Mononuclear cell (primary cell): ENCODE measurements around the gene RUNDC3A. TPM values are rescaled to one million over a fixed set of nuclear protein-coding genes. Genes with fewer than 3 reads are reported as not detected.
"Not testable (repeated sequence)": the region's sequence is repeated elsewhere in the genome, so short reads cannot be mapped to it uniquely, and the experiment has no call there.

Experiments
- H3K27me3 ChIP-seq: 2 replicates; pipeline ENCODE4 v1.6.0; 2011; ENCODE audit warnings: low read length, control low read depth; ENCODE audit not compliant: insufficient read depth
- H3K4me1 ChIP-seq: 2 replicates; pipeline ENCODE4 v1.5.1; 2011; ENCODE audit warnings: mild to moderate bottlenecking, low read length, control low read depth; ENCODE audit not compliant: insufficient read depth
- H3K4me3 ChIP-seq: 2 replicates; pipeline ENCODE4 v1.5.1; 2011; ENCODE audit warnings: mild to moderate bottlenecking, low read length, moderate library complexity
- H3K9me3 ChIP-seq: 2 replicates; pipeline ENCODE4 v1.5.1; 2011; ENCODE audit warnings: low read depth, mild to moderate bottlenecking, control low read depth, low read length
- total RNA-seq: library from RNA; depleted of rRNA; stranded (reverse); fragments of >200 nt; gene quantifications from one replicate; pipeline ENCODE4 v1.2.3, GENCODE V29; 2012

RUNDC3A gene
- total RNA-seq, 1 donor, result 0.10 TPM

GRCh38 chr17:44321246-44322120 lies 13.1 kb downstream of the RUNDC3A start:
- no peak overlapping the region for H3K4me3 ChIP-seq
- H3K9me3 ChIP-seq, result no peaks in the 10 kb centered on the region
- H3K27me3 ChIP-seq, result peaks cover 11% of the 10 kb centered on the region
- peaks cover 25% of the 10 kb centered on the region for H3K4me1 ChIP-seq

DNA sequence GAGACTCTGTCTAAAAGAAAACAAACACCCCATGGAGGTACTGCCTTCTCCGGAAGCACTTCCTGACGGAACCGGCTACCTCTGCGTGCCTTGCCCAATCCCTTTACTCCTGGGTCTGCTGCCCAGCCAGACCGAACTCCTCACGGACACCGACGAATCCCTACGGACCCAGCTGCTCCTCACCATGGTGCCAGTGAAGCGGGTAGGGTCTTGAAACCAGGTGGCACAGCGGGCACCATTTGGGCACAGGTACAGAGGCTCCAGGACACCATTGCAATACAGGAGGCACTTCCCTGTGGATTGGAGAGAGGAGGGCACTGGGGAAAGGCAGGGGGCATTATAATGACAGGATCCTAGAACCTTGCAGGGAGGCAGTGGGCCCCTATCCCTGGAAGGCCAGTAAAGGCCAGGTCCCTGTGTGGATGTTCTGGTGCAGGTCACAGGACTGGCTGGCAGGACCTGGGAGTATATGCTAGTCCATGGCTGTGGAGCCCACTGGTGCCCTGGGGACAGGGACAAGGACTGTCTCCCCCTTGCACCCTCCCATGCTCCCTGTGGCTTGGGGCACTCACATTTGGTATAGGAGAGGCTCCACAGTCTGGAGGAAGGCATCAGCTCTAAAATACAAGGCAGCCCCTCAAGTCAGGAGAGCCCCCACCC lies 14.0 kb downstream of the RUNDC3A start:
- Histone ChIP-seq H3K9me3 (no peaks in the 10 kb centered on the region), H3K4me1 (peaks cover 31% of the 10 kb centered on the region), H3K4me3 (no peak overlapping the region), H3K27me3 (peaks cover 3% of the 10 kb centered on the region)

DNA sequence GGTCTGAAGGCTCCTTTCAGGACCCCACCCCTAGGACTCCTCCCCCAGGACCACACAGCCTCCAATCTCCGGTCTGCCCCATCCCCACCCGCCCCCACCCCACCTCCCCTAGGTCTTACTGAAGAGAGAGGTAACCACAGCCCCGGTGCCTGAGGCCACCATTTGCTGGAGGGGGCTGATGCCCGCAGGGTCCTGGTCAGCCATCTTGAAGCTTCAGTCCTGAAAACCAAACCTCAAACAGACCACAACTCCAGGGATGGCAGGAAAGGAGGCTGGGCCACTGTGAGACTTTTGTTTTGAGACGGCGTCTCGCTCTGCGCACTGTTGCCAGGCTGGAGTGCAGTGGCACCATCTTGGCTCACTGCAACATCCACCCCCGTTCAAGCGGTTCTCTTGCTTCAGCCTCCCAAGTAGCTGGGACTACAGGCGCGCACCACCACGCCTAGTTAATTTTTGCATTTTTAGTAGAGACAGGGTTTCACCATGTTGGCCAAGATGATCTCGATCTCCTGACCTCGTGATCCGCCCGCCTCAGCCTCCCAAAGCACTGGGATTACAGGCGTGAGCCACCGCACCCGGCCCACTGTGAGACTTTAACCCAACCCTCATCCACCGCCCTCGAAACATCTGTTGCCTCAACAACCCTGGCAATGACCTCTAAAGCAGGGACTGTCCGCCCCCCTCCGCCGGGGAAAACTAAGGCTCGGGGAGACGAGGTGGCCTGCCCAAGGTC lies 15.1 kb downstream of the RUNDC3A start:
- no peaks in the 10 kb centered on the region for H3K9me3 ChIP-seq
- peaks cover 37% of the 10 kb centered on the region for H3K4me1 ChIP-seq
- H3K4me3 ChIP-seq, result peak overlapping the region; percentile 65
- H3K27me3 ChIP-seq, result no peaks in the 10 kb centered on the region

DNA sequence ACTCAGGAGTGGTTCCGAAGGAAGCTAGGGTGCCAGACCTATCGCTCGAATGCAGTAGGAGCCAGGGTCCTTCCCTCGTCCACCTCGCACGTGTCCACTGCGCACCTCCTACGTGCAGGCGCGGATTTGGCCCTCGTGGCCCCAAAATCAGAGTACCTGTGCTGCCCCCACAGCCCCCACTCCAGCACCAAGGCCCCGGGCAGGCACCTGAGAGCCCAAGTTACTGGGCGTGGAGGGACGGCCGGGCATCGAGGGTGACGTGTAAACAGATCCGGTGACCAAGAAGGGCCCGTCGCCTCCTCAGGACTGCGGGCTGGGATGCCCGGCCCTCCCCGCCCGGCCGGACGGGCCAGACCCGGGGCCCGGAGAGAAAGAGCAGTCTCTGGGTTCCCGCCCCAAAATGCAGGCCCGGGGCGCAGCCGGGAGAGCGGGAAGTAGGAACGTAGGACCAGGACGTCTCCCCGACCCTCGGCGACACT lies 15.7 kb downstream of the RUNDC3A start:
- Histone ChIP-seq H3K4me1 (peaks cover 37% of the 10 kb centered on the region), H3K4me3 (peak overlapping the region; percentile 65), H3K9me3 (no peaks in the 10 kb centered on the region), H3K27me3 (no peaks in the 10 kb centered on the region)

DNA sequence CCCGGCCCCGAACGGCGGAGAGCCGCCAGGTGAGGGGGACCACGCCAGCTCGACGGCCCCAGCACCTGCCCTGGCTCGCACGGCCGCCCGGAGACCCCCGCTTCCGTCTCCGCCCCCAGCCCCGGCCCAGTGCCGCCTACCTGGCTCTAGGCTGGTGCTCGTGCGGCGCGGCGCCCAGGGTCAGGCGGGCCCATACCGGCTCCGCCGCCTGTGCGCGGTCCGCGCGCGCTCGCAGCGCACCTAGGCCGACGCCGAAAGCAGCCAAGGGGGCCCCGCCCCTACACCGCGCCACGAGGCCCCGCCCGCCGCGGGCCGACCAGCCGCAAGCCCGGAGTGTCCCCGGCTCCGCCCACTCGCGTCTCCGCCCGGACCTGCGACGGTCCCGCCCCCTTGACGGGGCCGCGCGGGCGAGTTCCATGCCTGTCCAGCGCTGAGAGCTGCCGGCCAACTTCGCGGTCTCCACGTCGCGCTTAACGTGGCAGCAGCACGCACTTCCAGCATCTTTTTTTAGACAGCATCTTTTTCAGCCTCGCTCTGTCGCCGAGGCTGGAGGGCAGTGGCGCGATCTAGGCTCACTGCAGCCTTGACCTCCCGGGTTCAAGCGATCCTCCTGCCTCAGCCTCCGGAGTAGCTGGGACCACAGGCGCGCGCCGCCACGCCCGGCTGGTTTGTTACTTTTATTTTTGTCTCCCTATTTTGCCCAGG lies 16.3 kb downstream of the RUNDC3A start, which contains the start of gene SLC25A39:
TSS of gene SLC25A39 (minus strand) at position 253 of the 705 bp plus-strand sequence. CDS start 1,261 bp downstream, outside the sequence.
- peak within 1 kb of the TSS; percentile 65 for H3K4me3 ChIP-seq
- no peaks in the 10 kb centered on the region for H3K9me3 ChIP-seq
- H3K4me1 ChIP-seq, result peaks cover 37% of the 10 kb centered on the region
- no peaks in the 10 kb centered on the region for H3K27me3 ChIP-seq

GRCh38 chr17:44326861-44327444 lies 18.6 kb downstream of the RUNDC3A start:
- H3K4me1 ChIP-seq, result peaks cover 49% of the 10 kb centered on the region
- no peaks in the 10 kb centered on the region for H3K9me3 ChIP-seq
- no peak overlapping the region for H3K4me3 ChIP-seq
- H3K27me3 ChIP-seq, result no peaks in the 10 kb centered on the region

- no peaks in the 10 kb centered on the region for H3K9me3 ChIP-seq
- H3K4me1 ChIP-seq, result peaks cover 58% of the 10 kb centered on the region
- H3K27me3 ChIP-seq, result no peaks in the 10 kb centered on the region
- no peak overlapping the region for H3K4me3 ChIP-seq
Measured at GRCh38 chr17:44327715-44328449, 19.5 kb downstream of the RUNDC3A start.

GRCh38 chr17:44329516-44329915 lies 21.1 kb downstream of the RUNDC3A start:
- H3K4me1 ChIP-seq, result peaks cover 65% of the 10 kb centered on the region
- H3K9me3 ChIP-seq, H3K4me3 ChIP-seq, H3K27me3 ChIP-seq: not testable (repeated sequence)

DNA sequence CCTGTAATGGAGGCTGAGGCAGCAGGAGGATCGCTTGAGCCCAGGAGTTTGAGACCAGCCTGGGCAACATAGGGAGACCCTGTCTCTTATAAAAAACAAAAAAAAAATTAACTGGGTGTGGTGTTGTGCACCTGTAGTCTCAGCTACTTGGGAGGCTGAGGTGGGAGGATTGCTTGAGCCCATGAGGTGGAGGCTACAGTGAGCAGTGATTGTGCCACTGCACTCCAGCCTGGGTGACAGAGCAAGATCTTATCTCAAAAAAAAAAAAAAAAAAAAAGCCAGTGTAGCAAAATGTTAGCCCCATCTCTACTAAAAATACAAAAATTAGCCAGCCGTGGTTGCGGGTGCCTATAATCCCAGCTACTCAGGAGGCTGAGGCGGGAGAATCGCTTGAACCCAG lies 21.9 kb downstream of the RUNDC3A start:
- H3K9me3 ChIP-seq, H3K27me3 ChIP-seq, H3K4me3 ChIP-seq: not testable (repeated sequence)
- peaks cover 68% of the 10 kb centered on the region for H3K4me1 ChIP-seq

DNA sequence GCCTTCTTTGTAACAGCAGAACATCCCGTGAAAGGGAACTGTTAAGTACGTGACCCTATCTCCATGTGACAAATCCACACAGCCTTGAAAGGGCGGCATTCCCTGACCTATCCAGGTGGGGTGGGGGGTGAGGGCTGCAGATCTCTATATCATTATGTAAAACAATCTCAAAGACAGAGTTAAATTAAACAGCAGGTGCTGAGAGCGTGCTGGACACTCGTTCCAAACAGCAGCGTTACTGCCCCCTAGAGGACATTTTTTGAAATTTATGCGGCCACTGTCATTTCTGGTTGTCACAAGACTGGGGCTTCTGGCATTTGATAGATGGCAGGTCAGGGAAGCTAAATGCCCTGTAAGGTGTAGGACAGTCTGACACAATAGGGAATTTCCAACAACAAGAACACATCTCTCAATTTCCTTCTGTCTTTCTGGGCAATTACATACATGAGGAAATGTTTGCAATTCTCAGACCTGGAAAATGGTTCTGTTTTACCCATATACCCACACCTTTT lies 22.9 kb downstream of the RUNDC3A start:
- Histone ChIP-seq H3K4me3 (no peak overlapping the region), H3K27me3 (no peaks in the 10 kb centered on the region)

GRCh38 chr17:44333371-44333770 lies 25.0 kb downstream of the RUNDC3A start:
- H3K9me3 ChIP-seq, result no peaks in the 10 kb centered on the region
- H3K4me1 ChIP-seq, result peaks cover 57% of the 10 kb centered on the region
- no peaks in the 10 kb centered on the region for H3K27me3 ChIP-seq
- H3K4me3 ChIP-seq, result no peak overlapping the region

More for the DNA sequence above, 22.9 kb downstream of the RUNDC3A start:
- H3K4me1 ChIP-seq, result peaks cover 66% of the 10 kb centered on the region
- H3K9me3 ChIP-seq, result no peaks in the 10 kb centered on the region

DNA sequence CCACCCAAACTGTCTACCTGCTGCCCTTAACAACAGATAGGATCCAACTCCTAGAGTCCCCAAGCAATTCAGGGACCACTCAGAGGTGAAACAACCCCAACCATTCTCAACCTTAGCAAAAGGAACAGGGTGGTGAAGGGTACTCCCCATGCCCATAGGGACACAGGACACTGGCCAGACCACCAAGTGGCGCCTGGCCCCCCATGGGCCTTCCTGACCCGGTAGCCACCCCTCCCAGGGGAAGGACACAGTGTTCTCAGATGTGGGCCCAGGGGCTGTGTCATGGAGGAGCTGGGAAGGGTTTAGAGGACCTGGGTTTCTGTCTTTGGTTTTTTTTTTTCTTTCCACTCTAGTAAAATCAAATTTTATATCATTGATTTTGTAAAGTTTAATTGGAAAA lies 25.9 kb downstream of the RUNDC3A start:
- Histone ChIP-seq H3K9me3 (no peaks in the 10 kb centered on the region), H3K27me3 (no peaks in the 10 kb centered on the region), H3K4me3 (no peak overlapping the region), H3K4me1 (peaks cover 66% of the 10 kb centered on the region)

- no peaks in the 10 kb centered on the region for H3K9me3 ChIP-seq
- H3K27me3 ChIP-seq, result no peaks in the 10 kb centered on the region
- no peak overlapping the region for H3K4me3 ChIP-seq
- H3K4me1 ChIP-seq, result peaks cover 69% of the 10 kb centered on the region
Measured at GRCh38 chr17:44334727-44335126, 26.3 kb downstream of the RUNDC3A start.
